C4-2B (cell line): Measurements from ENCODE around the gene LSM14A.

Experiments used
- ZFX ChIP-seq: fragments of 450-650 bp; IDR thresholded peaks from 2 replicates; pipeline ENCODE4 v1.6.1; 2017
- TF ChIP-seq, protein P1 (sequence below): fragments of 450-650 bp; conservative IDR thresholded peaks from 2 replicates; pipeline ENCODE4 v1.5.1; 2017; ENCODE audit warnings: mild to moderate bottlenecking

DNA sequence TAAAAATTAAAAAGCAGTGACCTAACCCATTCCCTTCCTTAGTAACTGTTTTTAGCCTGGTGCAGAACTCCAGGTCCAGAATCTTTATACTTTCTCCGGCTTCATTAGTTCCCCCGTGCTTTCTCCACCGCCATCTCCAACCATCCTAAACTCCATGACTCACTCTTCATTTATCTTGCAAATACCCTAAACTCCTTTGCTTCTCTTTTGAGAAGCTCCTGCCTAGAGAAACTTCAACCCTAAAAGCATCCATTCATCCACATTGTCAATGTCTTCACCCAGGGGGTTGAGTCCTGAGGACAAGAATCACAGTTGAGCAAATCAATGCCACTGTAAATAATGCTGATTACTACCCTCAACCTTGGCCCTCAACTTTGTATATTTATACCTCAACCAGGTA, 65.0 kb downstream of the LSM14A start:
- TF ChIP-seq, protein P1, sequence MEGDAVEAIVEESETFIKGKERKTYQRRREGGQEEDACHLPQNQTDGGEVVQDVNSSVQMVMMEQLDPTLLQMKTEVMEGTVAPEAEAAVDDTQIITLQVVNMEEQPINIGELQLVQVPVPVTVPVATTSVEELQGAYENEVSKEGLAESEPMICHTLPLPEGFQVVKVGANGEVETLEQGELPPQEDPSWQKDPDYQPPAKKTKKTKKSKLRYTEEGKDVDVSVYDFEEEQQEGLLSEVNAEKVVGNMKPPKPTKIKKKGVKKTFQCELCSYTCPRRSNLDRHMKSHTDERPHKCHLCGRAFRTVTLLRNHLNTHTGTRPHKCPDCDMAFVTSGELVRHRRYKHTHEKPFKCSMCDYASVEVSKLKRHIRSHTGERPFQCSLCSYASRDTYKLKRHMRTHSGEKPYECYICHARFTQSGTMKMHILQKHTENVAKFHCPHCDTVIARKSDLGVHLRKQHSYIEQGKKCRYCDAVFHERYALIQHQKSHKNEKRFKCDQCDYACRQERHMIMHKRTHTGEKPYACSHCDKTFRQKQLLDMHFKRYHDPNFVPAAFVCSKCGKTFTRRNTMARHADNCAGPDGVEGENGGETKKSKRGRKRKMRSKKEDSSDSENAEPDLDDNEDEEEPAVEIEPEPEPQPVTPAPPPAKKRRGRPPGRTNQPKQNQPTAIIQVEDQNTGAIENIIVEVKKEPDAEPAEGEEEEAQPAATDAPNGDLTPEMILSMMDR, result no peak
- TF ChIP-seq ZFX, result no peak
